ENCODE measurements around the gene TMEM35A.

TMEM35A gene

DNA sequence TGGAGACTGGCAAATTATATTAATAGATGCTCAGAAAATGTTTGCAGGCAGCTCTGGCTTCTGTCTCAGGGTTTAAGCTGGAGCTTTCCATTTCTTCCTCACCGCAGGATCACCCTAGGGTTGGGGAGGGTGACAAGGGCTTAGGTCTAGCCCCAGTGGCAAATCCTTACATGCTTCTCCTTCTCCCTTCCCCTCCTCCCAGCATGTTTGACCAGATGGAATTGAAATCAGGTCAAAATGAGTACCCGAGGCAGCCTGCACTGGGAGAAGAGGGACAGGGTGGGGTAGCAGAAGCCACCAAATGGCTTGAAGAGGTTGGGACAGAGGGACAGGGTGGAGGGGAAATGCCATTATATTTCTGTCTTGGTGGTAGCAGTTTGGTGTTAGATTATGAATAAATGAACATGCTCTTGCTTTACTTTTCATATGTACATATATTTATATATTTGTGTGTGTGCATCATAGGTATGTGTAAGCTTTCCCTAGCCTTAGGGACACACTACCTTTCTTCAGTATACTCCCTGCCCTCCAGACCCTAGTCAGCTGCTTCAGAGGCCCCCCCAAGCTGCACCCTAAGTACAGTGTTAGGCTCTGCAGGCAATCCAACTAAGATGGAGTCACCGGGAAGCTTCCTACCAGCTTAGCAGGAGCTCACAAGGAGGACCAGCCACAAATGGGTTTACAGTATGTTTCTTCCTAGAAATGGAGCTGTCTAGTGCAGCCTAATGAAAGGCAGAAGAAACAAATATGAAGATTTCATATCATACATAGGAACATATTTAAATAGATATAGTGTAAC is 1.8 kb downstream of the TMEM35A start:
- TF ChIP-seq FOXP2 (optimal IDR thresholded peaks at IDR 0.05; ENCODE audit: borderline replicate concordance, extremely low read depth, extremely low read length, insufficient read depth) (no peak), SIN3A (IDR thresholded peaks at IDR 0.05; ENCODE audit: borderline replicate concordance, insufficient read depth, low read length) (no peak), TAF1 (IDR thresholded peaks at IDR 0.05; ENCODE audit: borderline replicate concordance, insufficient read depth, low read length) (no peak), POLR2AphosphoS5 (IDR thresholded peaks at IDR 0.05; ENCODE audit: low read depth, low read length) (no peak)
- TF ChIP-seq, protein P1, sequence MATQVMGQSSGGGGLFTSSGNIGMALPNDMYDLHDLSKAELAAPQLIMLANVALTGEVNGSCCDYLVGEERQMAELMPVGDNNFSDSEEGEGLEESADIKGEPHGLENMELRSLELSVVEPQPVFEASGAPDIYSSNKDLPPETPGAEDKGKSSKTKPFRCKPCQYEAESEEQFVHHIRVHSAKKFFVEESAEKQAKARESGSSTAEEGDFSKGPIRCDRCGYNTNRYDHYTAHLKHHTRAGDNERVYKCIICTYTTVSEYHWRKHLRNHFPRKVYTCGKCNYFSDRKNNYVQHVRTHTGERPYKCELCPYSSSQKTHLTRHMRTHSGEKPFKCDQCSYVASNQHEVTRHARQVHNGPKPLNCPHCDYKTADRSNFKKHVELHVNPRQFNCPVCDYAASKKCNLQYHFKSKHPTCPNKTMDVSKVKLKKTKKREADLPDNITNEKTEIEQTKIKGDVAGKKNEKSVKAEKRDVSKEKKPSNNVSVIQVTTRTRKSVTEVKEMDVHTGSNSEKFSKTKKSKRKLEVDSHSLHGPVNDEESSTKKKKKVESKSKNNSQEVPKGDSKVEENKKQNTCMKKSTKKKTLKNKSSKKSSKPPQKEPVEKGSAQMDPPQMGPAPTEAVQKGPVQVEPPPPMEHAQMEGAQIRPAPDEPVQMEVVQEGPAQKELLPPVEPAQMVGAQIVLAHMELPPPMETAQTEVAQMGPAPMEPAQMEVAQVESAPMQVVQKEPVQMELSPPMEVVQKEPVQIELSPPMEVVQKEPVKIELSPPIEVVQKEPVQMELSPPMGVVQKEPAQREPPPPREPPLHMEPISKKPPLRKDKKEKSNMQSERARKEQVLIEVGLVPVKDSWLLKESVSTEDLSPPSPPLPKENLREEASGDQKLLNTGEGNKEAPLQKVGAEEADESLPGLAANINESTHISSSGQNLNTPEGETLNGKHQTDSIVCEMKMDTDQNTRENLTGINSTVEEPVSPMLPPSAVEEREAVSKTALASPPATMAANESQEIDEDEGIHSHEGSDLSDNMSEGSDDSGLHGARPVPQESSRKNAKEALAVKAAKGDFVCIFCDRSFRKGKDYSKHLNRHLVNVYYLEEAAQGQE (IDR thresholded peaks at IDR 0.05; ENCODE audit: insufficient read depth in 1 of 2, low read depth in 2 of 2, low read length in 2 of 2) = no peak

DNA sequence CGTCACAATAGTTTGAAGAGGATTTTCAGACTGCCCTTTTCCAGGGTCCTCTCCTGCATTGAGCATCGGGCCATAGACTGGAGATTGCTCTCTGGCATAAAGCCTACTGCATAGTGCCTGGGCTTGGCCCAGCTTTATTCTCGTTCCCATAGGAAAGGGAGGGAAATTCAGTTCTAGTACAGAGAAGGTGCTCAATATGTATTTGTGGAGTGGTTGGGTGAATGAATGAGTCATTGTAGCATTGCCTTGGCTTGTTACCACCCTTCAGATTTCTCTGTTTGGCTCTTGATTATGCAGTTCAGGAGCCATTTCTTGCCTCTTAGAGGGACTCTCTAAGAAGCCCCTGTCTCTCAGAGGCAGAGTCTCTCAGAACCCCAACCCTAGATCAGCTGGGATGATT is 2.6 kb downstream of the TMEM35A start:
- TF ChIP-seq, protein P1 (IDR thresholded peaks at IDR 0.05; ENCODE audit: insufficient read depth in 1 of 2, low read depth in 2 of 2, low read length in 2 of 2) = no peak
- TF ChIP-seq POLR2AphosphoS5 (IDR thresholded peaks at IDR 0.05; ENCODE audit: low read depth, low read length) = no peak
- no peak for TF ChIP-seq SIN3A (IDR thresholded peaks at IDR 0.05; ENCODE audit: borderline replicate concordance, insufficient read depth, low read length)
- TF ChIP-seq FOXP2 (optimal IDR thresholded peaks at IDR 0.05; ENCODE audit: borderline replicate concordance, extremely low read depth, extremely low read length, insufficient read depth) = no peak
- no peak for TF ChIP-seq TAF1 (IDR thresholded peaks at IDR 0.05; ENCODE audit: borderline replicate concordance, insufficient read depth, low read length)

DNA sequence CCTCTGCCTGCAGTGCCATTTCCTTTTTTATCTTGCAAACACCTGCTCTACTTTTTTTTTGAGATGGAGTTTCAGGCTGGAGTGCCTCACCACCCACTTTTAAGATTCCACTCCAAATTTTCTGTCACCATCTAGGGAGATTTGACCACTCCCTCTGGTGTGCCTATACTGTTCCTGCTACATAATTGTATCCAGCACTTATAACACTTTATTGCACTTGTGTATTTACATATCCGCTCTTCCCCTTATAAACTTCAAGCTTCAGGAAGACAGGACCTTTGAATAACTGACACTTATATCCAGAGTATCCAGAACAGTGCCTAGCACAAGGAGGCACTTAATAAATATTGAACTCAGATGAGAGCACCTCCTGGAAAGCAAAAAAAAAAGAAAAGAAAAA is 13.1 kb downstream of the TMEM35A start:
- TF ChIP-seq, protein P1 (IDR thresholded peaks at IDR 0.05; ENCODE audit: insufficient read depth in 1 of 2, low read depth in 2 of 2, low read length in 2 of 2) = no peak
- TF ChIP-seq POLR2AphosphoS5 (IDR thresholded peaks at IDR 0.05; ENCODE audit: low read depth, low read length) (no peak), FOXP2 (optimal IDR thresholded peaks at IDR 0.05; ENCODE audit: borderline replicate concordance, extremely low read depth, extremely low read length, insufficient read depth) (no peak), SIN3A (IDR thresholded peaks at IDR 0.05; ENCODE audit: borderline replicate concordance, insufficient read depth, low read length) (no peak), TAF1 (IDR thresholded peaks at IDR 0.05; ENCODE audit: borderline replicate concordance, insufficient read depth, low read length) (no peak)

DNA sequence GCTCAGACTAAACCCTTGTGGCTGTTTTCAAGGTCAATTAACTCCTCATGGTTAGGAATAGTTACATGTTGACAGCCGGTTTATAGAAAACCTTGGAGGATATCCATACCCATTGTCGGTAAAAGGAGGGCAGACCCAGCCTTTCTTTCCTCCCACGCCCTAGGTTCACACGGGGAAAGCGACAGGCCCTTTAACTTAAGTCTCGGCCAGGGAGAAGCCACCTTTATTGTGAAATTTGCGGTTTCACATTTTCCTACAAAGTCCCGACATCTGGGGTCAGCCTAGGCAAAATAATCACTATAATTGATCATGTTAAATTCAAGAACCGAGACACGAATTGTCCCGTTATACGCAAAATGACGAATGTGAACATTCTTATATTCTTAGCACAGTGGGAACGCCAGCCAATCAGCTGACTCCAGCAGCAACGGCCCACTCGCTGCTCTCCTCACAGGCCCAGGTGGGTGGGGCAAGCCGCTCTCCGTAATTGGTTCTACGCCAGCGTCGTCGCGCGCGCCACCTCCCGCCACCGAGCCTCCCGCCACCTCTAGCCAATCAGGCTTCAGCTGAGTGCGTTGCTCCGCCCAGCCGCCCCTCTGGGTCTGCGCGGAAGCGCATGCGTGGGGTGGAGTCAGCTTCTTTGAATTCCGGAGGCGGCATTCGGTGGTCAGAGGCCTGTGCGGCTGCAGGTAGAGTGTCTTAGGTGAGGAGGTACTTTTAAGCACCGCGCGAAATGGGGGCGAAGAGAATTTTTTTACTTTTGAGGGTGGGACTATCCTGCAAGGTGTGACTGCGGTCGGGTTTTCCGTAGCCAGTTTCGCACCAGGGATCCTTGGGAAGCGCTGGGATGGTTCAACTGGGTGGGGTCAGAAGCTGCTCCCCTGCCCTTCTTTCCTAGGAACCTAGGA is 19.1 kb downstream of the TMEM35A start, which contains the start of gene CENPI:
TSS of gene CENPI (plus strand) at position 659 of the 908 bp plus-strand sequence. CDS start 2,867 bp downstream, outside the sequence.
- TF ChIP-seq FOXP2 (optimal IDR thresholded peaks at IDR 0.05; ENCODE audit: borderline replicate concordance, extremely low read depth, extremely low read length, insufficient read depth) (peak; percentile 58), POLR2AphosphoS5 (IDR thresholded peaks at IDR 0.05; ENCODE audit: low read depth, low read length) (peak; percentile 77), TAF1 (IDR thresholded peaks at IDR 0.05; ENCODE audit: borderline replicate concordance, insufficient read depth, low read length) (peak; percentile 62; the same call in 1 of the 2 replicates), SIN3A (IDR thresholded peaks at IDR 0.05; ENCODE audit: borderline replicate concordance, insufficient read depth, low read length) (no peak)

DNA sequence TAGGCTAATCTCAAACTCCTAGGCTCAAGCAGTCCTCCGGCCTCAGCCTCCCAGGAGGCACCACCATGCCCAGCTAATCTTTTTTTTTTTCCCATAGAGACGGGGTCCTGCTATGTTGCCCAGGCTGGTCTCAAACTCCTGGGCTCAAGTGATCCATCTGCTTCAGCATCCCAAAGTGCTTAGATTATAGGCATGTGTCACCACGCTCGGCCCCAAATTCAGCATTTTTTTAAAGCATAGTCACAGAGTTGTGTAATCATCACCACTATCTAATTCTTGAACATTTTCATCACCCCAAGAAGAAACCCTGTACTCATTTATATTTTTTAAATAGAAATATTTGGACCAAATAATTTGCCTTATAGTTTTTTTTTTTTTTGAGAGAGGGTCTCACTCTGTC is 29.6 kb downstream of the TMEM35A start:
- TF ChIP-seq TAF1 (IDR thresholded peaks at IDR 0.05; ENCODE audit: borderline replicate concordance, insufficient read depth, low read length) (no peak), SIN3A (IDR thresholded peaks at IDR 0.05; ENCODE audit: borderline replicate concordance, insufficient read depth, low read length) (no peak), FOXP2 (optimal IDR thresholded peaks at IDR 0.05; ENCODE audit: borderline replicate concordance, extremely low read depth, extremely low read length, insufficient read depth) (no peak), POLR2AphosphoS5 (IDR thresholded peaks at IDR 0.05; ENCODE audit: low read depth, low read length) (no peak)
- TF ChIP-seq, protein P1 (IDR thresholded peaks at IDR 0.05; ENCODE audit: insufficient read depth in 1 of 2, low read depth in 2 of 2, low read length in 2 of 2) = no peak

Data from PFSK-1 (cell line).